Melanocyte of skin (primary cell): ENCODE measurements around the gene IL13. TPM values are rescaled to one million over a fixed set of nuclear protein-coding genes. Genes with fewer than 3 reads are reported as not detected.

Source experiments
- total RNA-seq, 2 donors: library from RNA; depleted of rRNA; stranded (reverse); fragments of >200 nt; gene quantifications; 2 replicates each; pipeline ENCODE4 v1.2.3, GENCODE V29; 2012

IL13 gene
- not detected for total RNA-seq

DNA sequence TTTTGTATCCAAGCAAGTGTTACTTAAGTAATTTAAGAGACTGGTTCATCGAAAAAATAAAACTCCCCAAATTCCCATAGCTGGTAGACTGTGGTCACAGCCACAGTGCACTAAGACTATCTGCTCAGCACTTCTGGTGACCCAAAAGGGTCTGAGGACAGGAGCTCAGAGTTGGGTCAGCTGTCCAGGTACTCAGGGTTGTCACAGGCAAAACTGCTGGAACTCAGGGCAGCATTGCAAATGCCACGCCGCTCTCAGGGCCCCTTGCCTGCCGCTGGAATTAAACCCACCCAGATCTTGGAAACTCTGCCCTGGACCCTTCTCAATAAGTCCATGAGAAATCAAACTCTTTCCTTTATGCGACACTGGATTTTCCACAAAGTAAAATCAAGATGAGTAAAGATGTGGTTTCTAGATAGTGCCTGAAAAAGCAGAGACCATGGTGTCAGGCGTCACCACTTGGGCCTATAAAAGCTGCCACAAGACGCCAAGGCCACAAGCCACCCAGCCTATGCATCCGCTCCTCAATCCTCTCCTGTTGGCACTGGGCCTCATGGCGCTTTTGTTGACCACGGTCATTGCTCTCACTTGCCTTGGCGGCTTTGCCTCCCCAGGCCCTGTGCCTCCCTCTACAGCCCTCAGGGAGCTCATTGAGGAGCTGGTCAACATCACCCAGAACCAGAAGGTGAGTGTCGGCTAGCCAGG is at the start of gene IL13:
IL13 (plus strand) TSS at position 498 of the 705 bp plus-strand sequence; CDS start at position 512, 14 bp downstream.

GRCh38 chr5:132673939-132674630 is 16.1 kb downstream of the IL13 start, which contains the start of gene IL4:
IL4 (plus strand) TSS chr5:132673989; CDS start chr5:132674051, 62 bp downstream.

Other genes with a start within 250 kb of the IL13 start
- gene IRF1, start 167.4 kb upstream of the IL13 start, total RNA-seq = 10 to 100 TPM; 13.8 to 20.6 TPM
- gene IL5, start 114.7 kb upstream of the IL13 start, total RNA-seq = not detected
- gene RAD50, start 101.2 kb upstream of the IL13 start, total RNA-seq = 10 to 100 TPM in 1 of 2 donors, 1 to 10 TPM in 1; 8.7 to 28.9 TPM
- not detected for gene IL4, start 15.8 kb downstream of the IL13 start, total RNA-seq
- 10 to 100 TPM; 14.8 to 15.3 TPM for gene KIF3A, start 79.4 kb downstream of the IL13 start, total RNA-seq
- under 1 TPM in 1 of 2 donors, not detected in 1; under 0.01 TPM for gene CCNI2, start 89.3 kb downstream of the IL13 start, total RNA-seq
- 10 to 100 TPM; 26.0 to 29.3 TPM for gene SEPTIN8, start 119.1 kb downstream of the IL13 start, total RNA-seq
- not detected for gene SOWAHA, start 155.1 kb downstream of the IL13 start, total RNA-seq
- gene SHROOM1, start 172.5 kb downstream of the IL13 start, total RNA-seq = 1 to 10 TPM in 1 of 2 donors, under 1 TPM in 1; 1.00 to 4.1 TPM
- gene GDF9, start 208.3 kb downstream of the IL13 start, total RNA-seq = under 1 TPM; 0.33 to 0.34 TPM
- gene UQCRQ, start 208.5 kb downstream of the IL13 start, total RNA-seq = 100 to 1,000 TPM; 133 to 139 TPM
- gene LEAP2, start 215.5 kb downstream of the IL13 start, total RNA-seq = under 1 TPM in 1 of 2 donors, not detected in 1; 0.67 TPM